ENCODE data around the gene PSMB4.
"Not testable (repeated sequence)": the region's sequence is repeated elsewhere in the genome, so short reads cannot be mapped to it uniquely, and the experiment has no call there.

The PSMB4 gene

GRCh38 chr1:151437396-151437795, 38.0 kb downstream of the PSMB4 start:
- DNase-seq (ENCODE audit: low read depth in 1 of 2, low spot score in 1 of 2), result not testable (repeated sequence)

GRCh38 chr1:151443846-151444782, 44.7 kb downstream of the PSMB4 start:
- DNase-seq (ENCODE audit: low read depth in 1 of 2, low spot score in 1 of 2), result peak; percentile 16 to 43

GRCh38 chr1:151444783-151445177, 45.4 kb downstream of the PSMB4 start:
- DNase-seq (ENCODE audit: low read depth in 1 of 2, low spot score in 1 of 2), result no peak

GRCh38 chr1:151447696-151448095, 48.3 kb downstream of the PSMB4 start:
- DNase-seq (ENCODE audit: low read depth in 1 of 2, low spot score in 1 of 2), result no peak
